Brain pericyte (primary cell): Measurements from ENCODE around the gene PEX7.
"Not testable (repeated sequence)": the region's sequence is repeated elsewhere in the genome, so short reads cannot be mapped to it uniquely, and the experiment has no call there.

Experiments used
- DNase-seq: peaks from one replicate; pipeline ENCODE4 v3.0.0-alpha.2; 2012; ENCODE audit warnings: low read depth, low spot score

PEX7 gene

GRCh38 chr6:136840276-136841001 is 18.0 kb downstream of the PEX7 start:
- DNase-seq, result no peak

- no peak for DNase-seq
Measured at GRCh38 chr6:136843210-136843609, 20.8 kb downstream of the PEX7 start.

- DNase-seq, result peak; percentile 10
Measured at GRCh38 chr6:136846046-136846445, 23.7 kb downstream of the PEX7 start.

- not testable (repeated sequence) for DNase-seq
Measured at GRCh38 chr6:136846477-136846876, 24.1 kb downstream of the PEX7 start.

GRCh38 chr6:136849979-136850563 is 27.7 kb downstream of the PEX7 start:
- DNase-seq, result not testable (repeated sequence)

- DNase-seq, result no peak
Measured at GRCh38 chr6:136859430-136859829, 37.0 kb downstream of the PEX7 start.

GRCh38 chr6:136860043-136860442 is 37.7 kb downstream of the PEX7 start:
- no peak for DNase-seq

- no peak for DNase-seq
Measured at GRCh38 chr6:136862662-136863061, 40.3 kb downstream of the PEX7 start.

GRCh38 chr6:136863752-136864151 is 41.4 kb downstream of the PEX7 start:
- no peak for DNase-seq

GRCh38 chr6:136864676-136865075 is 42.3 kb downstream of the PEX7 start:
- DNase-seq, result no peak

- DNase-seq, result no peak
Measured at GRCh38 chr6:136866872-136867416, 44.6 kb downstream of the PEX7 start.

GRCh38 chr6:136869451-136869850 is 47.1 kb downstream of the PEX7 start:
- no peak for DNase-seq

GRCh38 chr6:136873748-136874147 is 51.4 kb downstream of the PEX7 start:
- no peak for DNase-seq

- DNase-seq, result not testable (repeated sequence)
Measured at GRCh38 chr6:136876469-136876868, 54.1 kb downstream of the PEX7 start.

- DNase-seq, result no peak
Measured at GRCh38 chr6:136880748-136881460, 58.5 kb downstream of the PEX7 start.

- no peak for DNase-seq
Measured at GRCh38 chr6:136886091-136886490, 63.7 kb downstream of the PEX7 start.

GRCh38 chr6:136887953-136888352 is 65.6 kb downstream of the PEX7 start:
- DNase-seq, result no peak

GRCh38 chr6:136889271-136890193 is 67.1 kb downstream of the PEX7 start:
- no peak for DNase-seq

GRCh38 chr6:136890194-136890839 is 67.9 kb downstream of the PEX7 start:
- no peak for DNase-seq

- DNase-seq, result no peak
Measured at GRCh38 chr6:136890986-136891385, 68.6 kb downstream of the PEX7 start.

- no peak for DNase-seq
Measured at GRCh38 chr6:136893187-136893586, 70.8 kb downstream of the PEX7 start.
